Stimulated activated CD4-positive, alpha-beta T cell treated with anti-CD3 and anti-CD28 coated beads, Interleukin-15, amount 100 ng/mL, for 1 hour (primary cell): ENCODE data around the gene ADAMTSL5.

Experiments
- DNase-seq, 2 donors: peaks; one replicate each; pipeline ENCODE4 v3.0.0-alpha.2; 2020; ENCODE audit warnings: low read depth in 1 of 2, low spot score in 1 of 2

ADAMTSL5 gene

DNA sequence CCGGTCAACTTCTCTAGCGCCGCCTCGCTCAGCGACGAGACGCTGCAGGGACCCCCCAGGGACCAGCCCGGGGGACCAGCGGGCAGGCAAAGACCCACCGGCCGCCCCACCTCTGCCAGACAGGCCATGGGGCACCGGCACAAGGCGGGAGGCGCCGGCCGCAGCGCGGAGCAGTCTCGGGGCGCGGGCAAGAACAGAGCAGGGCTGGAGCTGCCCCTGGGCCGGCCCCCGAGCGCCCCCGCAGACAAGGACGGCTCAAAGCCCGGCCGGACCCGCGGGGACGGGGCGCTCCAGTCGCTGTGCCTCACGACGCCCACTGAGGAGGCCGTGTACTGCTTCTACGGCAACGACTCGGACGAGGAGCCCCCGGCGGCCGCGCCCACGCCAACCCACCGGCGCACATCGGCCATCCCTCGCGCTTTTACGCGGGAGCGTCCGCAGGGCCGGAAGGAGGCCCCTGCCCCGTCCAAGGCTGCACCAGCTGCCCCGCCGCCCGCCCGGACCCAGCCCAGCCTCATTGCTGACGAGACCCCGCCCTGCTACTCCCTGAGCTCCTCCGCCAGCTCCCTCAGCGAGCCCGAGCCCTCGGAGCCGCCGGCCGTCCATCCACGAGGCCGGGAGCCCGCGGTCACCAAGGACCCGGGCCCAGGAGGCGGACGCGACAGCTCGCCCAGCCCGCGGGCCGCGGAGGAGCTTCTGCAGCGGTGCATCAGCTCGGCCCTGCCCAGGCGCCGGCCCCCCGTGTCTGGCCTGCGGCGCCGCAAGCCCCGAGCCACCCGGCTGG lies 45.1 kb downstream of the ADAMTSL5 start:
- DNase-seq, result no peak

DNA sequence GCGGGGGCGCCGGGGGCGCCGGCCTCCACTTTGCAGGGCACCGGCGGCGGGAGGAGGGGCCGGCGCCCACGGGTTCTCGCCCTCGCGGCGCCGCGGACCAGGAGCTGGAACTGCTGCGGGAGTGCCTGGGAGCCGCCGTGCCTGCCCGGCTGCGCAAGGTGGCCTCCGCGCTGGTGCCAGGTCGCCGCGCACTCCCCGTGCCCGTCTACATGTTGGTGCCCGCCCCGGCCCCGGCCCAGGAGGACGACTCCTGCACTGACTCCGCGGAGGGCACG lies 45.7 kb downstream of the ADAMTSL5 start:
- DNase-seq, result no peak

DNA sequence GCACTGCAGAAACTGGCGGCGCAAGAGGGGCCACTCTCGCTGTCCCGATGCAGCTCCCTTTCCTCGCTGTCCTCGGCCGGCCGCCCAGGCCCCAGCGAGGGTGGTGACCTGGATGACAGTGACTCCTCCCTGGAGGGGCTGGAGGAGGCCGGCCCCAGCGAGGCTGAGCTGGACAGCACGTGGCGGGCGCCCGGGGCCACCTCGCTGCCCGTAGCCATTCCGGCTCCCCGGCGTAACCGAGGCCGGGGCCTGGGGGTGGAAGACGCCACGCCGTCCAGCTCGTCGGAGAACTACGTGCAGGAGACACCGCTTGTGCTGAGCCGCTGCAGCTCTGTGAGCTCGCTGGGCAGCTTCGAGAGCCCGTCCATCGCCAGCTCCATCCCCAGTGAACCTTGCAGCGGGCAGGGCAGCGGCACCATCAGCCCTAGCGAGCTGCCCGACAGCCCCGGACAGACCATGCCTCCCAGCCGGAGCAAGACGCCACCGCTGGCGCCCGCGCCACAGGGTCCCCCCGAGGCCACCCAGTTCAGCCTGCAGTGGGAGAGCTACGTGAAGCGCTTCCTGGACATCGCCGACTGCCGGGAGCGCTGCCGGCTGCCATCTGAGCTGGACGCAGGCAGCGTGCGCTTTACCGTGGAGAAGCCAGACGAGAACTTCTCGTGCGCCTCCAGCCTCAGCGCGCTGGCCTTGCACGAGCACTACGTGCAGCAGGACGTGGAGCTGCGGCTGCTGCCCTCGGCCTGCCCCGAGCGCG lies 46.2 kb downstream of the ADAMTSL5 start:
- no peak for DNase-seq

DNA sequence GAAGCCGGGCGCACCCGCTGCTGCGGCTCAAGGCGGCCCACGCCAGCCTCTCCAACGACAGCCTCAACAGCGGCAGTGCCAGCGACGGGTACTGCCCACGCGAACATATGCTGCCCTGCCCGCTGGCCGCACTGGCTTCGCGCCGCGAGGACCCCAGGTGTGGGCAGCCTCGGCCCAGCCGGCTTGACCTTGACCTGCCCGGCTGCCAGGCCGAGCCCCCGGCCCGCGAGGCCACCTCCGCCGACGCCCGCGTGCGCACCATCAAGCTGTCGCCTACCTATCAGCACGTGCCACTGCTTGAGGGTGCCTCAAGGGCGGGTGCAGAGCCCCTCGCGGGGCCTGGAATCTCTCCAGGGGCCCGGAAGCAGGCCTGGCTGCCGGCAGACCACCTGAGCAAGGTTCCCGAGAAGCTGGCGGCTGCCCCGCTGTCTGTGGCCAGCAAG lies 46.8 kb downstream of the ADAMTSL5 start:
- no peak for DNase-seq

DNA sequence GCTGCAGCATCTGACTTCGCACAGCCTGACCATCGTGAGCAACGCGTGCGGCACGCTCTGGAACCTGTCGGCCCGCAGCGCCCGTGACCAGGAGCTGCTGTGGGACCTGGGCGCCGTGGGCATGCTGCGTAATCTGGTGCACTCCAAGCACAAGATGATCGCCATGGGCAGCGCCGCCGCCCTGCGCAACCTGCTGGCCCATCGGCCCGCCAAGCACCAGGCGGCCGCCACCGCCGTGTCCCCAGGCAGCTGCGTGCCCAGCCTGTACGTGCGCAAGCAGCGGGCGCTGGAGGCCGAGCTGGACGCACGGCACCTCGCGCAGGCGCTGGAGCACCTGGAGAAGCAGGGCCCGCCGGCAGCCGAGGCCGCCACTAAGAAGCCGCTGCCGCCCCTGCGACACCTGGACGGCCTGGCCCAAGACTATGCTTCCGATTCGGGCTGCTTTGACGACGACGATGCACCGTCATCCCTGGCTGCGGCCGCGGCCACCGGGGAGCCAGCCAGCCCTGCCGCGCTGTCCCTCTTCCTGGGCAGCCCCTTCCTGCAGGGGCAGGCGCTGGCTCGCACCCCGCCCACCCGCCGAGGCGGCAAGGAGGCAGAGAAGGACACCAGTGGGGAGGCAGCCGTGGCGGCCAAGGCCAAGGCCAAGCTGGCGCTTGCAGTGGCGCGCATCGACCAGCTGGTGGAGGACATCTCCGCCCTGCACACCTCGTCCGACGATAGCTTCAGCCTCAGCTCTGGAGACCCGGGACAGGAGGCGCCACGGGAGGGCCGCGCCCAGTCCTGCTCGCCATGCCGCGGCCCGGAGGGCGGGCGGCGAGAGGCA lies 47.4 kb downstream of the ADAMTSL5 start:
- DNase-seq, result no peak

DNA sequence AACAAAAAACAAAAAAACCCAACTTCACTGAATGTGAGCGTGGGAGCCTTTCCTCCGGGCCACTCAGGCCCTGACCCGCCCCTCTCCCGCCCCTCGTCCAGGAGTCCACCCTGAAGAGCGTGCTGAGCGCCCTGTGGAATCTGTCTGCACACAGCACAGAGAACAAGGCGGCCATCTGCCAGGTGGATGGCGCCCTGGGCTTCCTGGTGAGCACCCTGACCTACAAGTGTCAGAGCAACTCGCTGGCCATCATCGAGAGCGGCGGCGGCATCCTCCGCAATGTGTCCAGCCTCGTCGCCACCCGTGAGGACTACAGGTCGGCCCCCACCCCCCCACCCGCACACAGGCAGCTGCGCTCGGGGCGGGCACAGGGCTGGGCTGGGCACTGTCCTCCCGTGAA lies 51.0 kb downstream of the ADAMTSL5 start:
- DNase-seq, result no peak

DNA sequence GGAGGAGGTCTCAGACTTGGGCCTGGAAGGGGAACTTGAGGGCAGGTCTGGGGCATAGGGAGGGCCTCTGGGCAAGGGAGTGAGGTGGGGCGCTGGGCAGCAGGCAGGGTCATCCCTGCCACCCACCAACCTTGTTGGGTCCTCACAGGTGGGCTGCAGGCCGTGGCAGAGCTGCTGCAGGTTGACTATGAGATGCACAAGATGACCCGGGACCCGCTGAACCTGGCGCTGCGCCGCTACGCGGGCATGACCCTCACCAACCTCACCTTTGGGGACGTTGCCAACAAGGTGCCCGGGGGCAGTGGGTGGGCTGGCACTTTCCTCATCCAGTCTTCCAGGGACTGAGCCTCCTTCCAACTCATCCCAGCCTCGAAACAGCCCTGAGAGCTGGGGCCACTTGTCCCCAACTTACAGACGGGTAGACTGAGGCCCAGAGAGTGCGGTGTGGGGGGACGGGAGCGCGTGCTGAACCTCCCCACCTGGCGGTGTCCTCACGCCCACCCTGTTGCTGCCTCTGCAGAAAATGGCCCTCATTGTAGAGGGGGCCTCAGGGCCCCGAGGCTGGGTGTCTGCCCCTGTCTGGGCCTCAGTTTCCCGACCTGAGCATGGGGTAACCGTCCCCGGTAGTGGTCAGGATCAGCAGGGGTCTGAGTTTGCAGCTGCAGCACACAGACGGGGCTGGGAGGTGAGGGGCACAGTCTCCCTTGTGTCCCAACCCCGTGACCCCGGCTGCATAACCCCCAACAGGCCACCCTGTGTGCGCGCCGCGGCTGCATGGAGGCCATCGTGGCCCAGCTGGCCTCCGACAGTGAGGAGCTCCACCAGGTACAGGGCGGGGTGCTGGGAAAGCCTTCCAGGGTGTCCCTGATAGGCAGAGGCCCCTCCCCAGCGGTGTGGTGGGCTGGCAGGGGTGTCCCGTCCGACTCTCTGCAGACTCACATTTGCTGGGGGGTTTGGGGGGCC lies 52.5 kb downstream of the ADAMTSL5 start:
- DNase-seq, result no peak

DNA sequence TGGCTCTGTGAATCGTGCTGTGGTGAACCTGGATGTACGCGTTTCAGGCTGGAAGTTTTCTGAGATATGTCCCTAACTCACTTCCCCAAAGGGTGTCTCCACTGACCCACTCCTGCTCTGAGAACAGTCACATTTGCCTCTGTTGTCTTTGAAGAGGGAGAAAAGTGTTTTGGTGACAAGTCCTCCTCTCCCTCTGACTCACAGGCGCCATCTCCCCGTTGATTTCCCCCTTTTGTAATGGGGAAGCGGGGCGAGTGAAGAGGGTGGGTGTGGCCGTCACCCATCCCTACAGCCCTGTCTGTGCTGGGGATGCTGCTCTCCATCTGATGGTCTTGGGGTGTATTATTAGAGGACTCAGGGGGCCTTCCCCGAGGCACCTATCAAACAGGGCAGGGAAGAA lies 53.3 kb downstream of the ADAMTSL5 start:
- DNase-seq, result no peak

DNA sequence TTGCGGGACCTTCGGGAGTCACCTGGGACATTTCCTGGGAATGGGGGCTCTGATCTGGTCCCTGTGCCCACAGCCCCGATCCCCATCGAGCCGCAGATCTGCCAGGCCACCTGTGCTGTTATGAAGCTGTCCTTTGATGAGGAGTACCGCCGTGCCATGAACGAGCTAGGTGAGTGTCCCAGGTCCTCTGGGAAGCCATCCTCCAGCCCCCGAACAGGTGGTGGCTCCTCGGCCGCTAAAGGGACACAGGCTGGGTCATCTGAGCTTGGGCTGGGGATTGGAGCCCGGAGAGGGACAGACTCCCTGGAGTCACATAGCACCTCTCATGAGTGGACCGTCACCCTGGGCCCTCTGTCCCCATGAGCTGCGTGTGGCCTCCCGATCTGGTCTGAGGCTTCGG lies 54.9 kb downstream of the ADAMTSL5 start:
- no peak for DNase-seq

DNA sequence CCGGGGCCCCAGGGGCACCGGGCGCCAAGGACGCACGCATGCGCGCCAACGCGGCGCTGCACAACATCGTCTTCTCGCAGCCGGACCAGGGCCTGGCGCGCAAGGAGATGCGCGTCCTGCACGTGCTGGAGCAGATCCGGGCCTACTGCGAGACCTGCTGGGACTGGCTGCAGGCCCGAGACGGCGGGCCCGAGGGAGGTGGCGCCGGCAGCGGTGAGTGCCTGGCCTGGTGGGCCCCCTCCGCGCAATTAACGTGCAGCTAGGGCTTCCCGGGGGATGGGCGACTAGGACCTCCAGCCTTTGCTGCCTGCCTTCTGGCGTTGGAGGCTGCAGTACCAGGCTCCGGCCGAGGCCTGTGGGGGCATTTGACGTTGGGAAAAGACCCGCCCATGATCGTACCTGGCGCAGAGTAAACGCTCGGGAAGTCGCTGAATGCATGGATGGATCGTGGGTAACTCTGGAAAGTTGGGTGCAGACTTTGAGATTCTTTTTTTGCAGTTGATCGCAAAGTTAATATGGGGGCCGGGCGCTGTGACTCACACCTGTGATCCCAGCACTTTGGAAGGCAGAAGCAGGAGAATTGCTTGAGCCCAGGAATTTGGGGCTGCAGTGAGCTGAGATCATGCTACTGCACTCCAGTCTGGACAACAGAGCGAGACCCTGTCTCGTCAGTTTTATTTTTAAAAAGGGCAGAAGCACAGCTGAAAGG lies 55.6 kb downstream of the ADAMTSL5 start:
- DNase-seq, result no peak

DNA sequence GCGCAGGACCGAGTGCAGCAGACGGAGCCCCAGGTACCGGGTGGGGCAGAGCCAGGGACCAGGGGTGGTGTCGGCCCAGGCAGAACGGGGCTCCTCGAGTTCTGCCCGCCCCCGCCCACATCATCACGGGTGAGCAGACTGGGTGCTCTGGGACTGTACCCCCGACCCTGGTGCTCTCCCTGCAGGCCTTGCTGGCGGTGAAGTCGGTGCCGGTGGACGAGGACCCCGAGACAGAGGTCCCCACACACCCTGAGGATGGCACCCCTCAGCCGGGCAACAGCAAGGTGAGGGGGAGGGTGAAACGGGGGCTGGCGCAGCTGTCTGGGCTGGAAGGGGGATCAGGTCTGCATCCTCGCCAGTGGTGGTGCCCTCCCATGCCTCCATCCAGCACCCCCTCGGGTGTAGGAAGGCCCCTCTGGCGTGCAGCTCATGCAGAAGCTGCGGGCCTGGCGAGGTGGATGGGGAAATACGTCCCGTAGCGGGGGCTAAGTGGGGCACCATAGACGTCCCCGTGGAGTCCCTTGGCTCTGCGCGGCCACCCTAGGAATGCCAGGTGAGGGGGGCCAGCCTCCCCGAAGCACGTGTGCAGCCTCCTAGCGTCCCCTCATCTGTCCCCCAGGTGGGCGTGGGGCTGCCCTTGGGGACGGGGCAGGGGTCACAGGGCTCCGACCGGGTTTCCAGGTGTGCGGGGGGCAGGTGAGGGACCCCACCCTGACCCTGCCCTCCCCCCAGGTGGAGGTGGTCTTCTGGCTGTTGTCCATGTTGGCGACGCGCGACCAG lies 56.5 kb downstream of the ADAMTSL5 start:
- no peak for DNase-seq

DNA sequence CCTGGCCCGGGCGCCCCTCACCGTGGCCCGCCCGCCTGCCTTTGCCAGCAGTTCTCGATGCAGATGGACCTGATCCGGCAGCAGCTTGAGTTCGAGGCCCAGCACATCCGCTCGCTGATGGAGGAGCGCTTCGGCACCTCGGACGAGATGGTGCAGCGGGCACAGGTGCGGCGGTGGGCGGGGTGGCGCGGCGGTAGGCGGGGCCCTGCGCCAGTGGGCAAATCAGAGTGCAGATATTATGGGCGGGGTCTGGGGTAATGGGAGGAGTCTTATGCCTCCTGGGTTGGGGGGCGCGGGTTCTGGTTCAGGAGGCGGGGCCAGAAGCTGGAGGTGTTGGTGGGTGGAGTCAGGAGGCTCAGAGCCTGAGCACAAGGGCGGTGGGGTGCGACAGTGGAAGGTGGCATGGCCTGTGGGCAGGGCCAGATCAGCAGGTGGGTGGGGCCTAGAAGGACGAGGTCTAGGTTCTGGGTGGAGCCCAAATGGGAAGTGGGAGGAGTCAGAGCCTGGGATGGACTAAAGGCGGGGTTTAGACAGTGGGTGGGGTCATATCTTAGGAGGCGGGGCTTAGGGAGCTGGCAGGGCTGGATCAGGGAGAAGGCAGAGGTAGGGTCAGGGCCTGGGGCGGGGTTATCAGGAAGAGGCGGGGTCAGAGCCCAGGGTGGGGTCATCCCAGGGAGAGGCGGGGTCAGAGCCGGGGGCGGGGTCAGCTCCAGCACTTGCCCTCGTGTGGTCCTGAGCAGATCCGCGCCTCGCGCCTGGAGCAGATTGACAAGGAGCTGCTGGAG lies 57.3 kb downstream of the ADAMTSL5 start:
- no peak for DNase-seq
